ENCODE measurements around the gene UCP2. TPM values are rescaled to one million over a fixed set of nuclear protein-coding genes. Genes with fewer than 3 reads are reported as not detected.

UCP2 gene
- total and polyA plus RNA-seq, 8 donors: 15.2 to 111 (median 45.6) TPM

DNA sequence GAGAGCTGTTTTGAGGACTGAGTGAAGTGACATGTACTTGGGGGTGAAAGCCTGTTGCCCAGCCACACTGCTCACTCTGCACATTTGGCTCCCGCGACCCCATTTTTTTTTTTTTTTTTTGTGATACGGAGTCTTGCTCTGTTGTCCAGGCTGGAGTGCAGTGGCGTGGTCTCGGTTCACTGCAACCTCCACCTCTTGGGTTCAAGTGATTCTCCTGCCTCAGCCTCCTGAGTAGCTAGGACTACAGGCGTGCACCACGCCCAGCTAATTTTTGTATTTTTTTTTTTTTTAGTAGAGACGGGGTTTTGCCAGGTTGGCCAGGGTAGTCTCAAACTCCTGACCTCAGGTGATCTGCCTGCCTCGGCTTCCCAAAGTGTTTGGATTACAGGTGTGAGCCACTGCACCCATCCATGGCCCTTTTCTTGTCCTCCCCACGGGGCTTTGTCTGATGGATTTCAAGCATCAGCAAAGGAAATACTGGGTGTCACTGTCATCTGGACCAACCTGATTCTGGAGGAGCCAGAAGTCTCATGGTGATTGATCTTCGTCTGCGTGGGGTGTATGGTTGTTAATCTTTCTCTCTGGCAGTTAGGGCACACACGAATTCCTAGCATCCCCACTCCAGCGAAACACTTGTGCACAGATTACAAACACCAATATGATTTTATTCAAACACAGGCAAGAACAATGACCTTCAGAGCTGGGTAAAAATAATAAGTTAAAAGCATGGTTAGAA is 29.6 kb upstream of the UCP2 start:
- H3K27ac ChIP-seq: no peak overlapping the region

DNA sequence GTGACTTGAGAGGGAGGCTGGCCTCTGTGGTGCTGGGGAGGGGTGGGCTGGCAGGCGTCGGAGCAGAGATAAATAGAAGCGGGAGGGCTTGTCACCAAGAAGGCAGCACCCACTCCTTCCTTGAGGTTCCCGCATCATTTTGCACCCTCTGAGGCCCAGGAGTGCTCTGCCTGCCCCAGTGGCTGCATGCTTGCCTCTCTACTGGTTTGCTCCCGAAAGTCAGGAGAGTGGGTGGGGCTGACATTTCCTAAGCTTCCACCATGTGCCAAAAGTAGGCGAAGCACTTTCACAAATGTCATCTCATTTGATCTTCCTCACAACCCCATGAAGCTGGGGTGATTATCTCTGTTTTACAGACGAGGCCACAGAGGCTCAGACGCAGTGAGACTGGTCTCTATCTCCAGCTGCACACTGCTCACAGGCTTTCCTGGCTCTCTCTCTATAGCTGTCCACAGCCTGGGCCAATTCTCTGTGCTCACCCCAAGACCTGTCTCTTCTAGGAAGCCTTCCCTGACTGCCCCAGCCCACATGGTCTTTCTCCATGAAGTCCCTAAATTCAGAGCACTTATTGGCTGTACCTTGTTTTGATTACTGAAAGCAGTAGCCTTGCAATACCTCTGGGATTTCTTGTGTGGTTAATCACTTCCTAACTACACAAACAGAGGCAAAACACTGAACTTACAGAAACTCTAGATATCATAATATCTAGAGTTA is 28.9 kb upstream of the UCP2 start:
- 74 to 89% (median 80%) methylated on average over 3 to 8 of the region's 8 CpGs for WGBS, 5 donors
- no peak for DNase-seq
- H3K36me3 ChIP-seq: peaks cover 0 to 34% (median 22%) of the 10 kb centered on the region in 4 donors
- peaks cover 0 to 19% (median under 1%) of the 10 kb centered on the region in 4 donors for H3K4me1 ChIP-seq
- no peaks in the 10 kb centered on the region for H3K9me3 ChIP-seq
- H3K27ac ChIP-seq: no peak overlapping the region
- intact Hi-C loops (cut with DNase I; ENCODE audit: low total_unique reads): no loop called here
- TF ChIP-seq POLR2AphosphoS5 (IDR thresholded peaks at IDR 0.05) (no peak), EP300 (IDR thresholded peaks at IDR 0.05) (no peak), POLR2A (IDR thresholded peaks at IDR 0.05) (no peak)
- TF ChIP-seq, protein P1, sequence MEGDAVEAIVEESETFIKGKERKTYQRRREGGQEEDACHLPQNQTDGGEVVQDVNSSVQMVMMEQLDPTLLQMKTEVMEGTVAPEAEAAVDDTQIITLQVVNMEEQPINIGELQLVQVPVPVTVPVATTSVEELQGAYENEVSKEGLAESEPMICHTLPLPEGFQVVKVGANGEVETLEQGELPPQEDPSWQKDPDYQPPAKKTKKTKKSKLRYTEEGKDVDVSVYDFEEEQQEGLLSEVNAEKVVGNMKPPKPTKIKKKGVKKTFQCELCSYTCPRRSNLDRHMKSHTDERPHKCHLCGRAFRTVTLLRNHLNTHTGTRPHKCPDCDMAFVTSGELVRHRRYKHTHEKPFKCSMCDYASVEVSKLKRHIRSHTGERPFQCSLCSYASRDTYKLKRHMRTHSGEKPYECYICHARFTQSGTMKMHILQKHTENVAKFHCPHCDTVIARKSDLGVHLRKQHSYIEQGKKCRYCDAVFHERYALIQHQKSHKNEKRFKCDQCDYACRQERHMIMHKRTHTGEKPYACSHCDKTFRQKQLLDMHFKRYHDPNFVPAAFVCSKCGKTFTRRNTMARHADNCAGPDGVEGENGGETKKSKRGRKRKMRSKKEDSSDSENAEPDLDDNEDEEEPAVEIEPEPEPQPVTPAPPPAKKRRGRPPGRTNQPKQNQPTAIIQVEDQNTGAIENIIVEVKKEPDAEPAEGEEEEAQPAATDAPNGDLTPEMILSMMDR (IDR thresholded peaks at IDR 0.05): no peak
- H3K4me3 ChIP-seq: no peak overlapping the region
- no peaks in the 10 kb centered on the region for H3K27me3 ChIP-seq

More for the DNA sequence above, 29.6 kb upstream of the UCP2 start:
- Histone ChIP-seq H3K4me3 (no peak overlapping the region), H3K36me3 (peaks cover 0 to 41% (median 25%) of the 10 kb centered on the region in 4 donors), H3K9me3 (no peaks in the 10 kb centered on the region), H3K27me3 (no peaks in the 10 kb centered on the region), H3K4me1 (peaks cover 0 to 19% (median 7%) of the 10 kb centered on the region in 4 donors)
- intact Hi-C loops (cut with DNase I; ENCODE audit: low total_unique reads): no loop called here
- no peak for TF ChIP-seq POLR2A (IDR thresholded peaks at IDR 0.05)
- TF ChIP-seq EP300 (IDR thresholded peaks at IDR 0.05): no peak
- TF ChIP-seq, protein P1 (IDR thresholded peaks at IDR 0.05): no peak
- TF ChIP-seq POLR2AphosphoS5 (IDR thresholded peaks at IDR 0.05): no peak
- no peak for DNase-seq
- 83 to 93% (median 91%) methylated on average over 14 of the region's 14 CpGs for WGBS, 5 donors

DNA sequence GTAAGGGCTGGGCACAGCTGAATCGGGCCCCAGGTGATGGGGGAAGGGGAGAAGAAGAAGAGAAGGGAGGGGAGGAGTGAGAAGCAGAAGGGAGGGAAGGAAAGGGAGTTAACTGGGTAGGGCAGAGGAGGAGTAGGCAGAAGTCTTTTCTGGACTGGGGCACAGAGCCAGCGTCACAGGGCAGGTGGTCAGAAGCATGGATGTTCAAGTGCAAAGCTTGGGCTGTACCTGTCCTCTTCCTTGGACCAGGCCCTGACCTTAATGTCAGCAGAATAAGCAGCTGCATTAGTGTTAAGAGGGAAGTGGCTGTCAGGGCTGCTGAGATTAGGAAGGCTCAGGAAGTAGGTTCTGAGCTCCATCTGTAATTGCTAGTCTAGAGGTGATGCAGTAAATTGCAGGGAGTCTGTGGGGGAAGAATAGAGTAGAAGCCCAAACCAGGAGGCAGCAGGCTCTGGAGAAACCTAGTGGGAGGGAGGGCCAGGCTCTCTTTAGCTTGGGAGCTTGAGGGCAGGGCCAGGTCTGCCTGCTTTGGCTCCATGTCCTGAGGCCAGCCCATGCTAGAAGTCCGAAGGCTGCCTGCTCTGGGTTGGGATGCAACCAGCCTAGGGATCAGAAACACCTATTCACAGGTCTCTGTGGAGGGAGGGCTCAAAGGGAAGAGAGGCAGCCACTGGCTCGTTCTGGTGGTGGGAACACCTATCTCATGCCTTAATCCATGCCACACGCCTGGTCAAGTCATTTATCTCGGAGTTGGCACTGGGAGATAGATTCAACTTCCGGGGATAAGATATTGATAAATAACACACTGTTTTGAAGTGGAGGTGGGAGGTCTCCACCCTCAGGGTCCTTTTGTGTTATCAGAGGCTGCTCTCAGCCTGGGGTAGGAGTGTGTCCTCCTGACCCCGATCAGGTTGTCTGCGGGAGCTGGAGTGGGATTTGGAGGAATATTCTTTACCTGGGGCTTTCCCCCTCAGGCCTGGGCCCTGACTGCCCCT is 28.0 kb upstream of the UCP2 start:
- TF ChIP-seq EP300 (IDR thresholded peaks at IDR 0.05) (no peak), POLR2A (IDR thresholded peaks at IDR 0.05) (no peak), POLR2AphosphoS5 (IDR thresholded peaks at IDR 0.05) (no peak)
- TF ChIP-seq, protein P1 (IDR thresholded peaks at IDR 0.05): no peak
- WGBS, 5 donors: 73 to 88% (median 84%) methylated on average over 7 to 9 of the region's 9 CpGs
- intact Hi-C loops (cut with DNase I; ENCODE audit: low total_unique reads): no loop called here
- no peaks in the 10 kb centered on the region for H3K27me3 ChIP-seq
- H3K9me3 ChIP-seq: no peaks in the 10 kb centered on the region
- H3K4me3 ChIP-seq: no peak overlapping the region
- peaks cover 0 to 31% (median 17%) of the 10 kb centered on the region in 4 donors for H3K36me3 ChIP-seq
- peaks cover 0 to 21% (median under 1%) of the 10 kb centered on the region in 4 donors for H3K4me1 ChIP-seq
- H3K27ac ChIP-seq: no peak overlapping the region
- no peak for DNase-seq
